IPS-20b (cell line): ENCODE results near the gene OSBPL6.

Source experiments
- H3K27ac ChIP-seq: one replicate; pipeline ENCODE4 v1.5.1; 2013; ENCODE audit warnings: low read length
- H3K27me3 ChIP-seq: 2 replicates; pipeline ENCODE4 v1.6.1; 2013; ENCODE audit warnings: mild to moderate bottlenecking, low read length, inconsistent platforms; ENCODE audit not compliant: insufficient read depth
- H3K36me3 ChIP-seq: 2 replicates; pipeline ENCODE4 v1.6.1; 2013; ENCODE audit warnings: low read depth, mild to moderate bottlenecking, inconsistent platforms, low read length, moderate library complexity; ENCODE audit not compliant: insufficient read depth
- H3K4me1 ChIP-seq: 2 replicates; pipeline ENCODE4 v1.6.1; 2013; ENCODE audit warnings: mild to moderate bottlenecking, control low read depth, inconsistent platforms, low read length, moderate library complexity; ENCODE audit not compliant: insufficient read depth
- H3K4me3 ChIP-seq: 2 replicates; pipeline ENCODE4 v1.5.1; 2013; ENCODE audit warnings: mild to moderate bottlenecking, low read length, inconsistent platforms
- H3K9ac ChIP-seq: 2 replicates; pipeline ENCODE4 v1.6.1; 2013; ENCODE audit warnings: low read depth, mild to moderate bottlenecking, inconsistent platforms, low read length, moderate library complexity
- H3K9me3 ChIP-seq: 2 replicates; pipeline ENCODE4 v1.6.1; 2013; ENCODE audit warnings: mild to moderate bottlenecking, low read depth, low read length, inconsistent platforms; ENCODE audit not compliant: insufficient read depth

The OSBPL6 gene

GRCh38 chr2:178367344-178367743, 173.0 kb downstream of the OSBPL6 start:
- Histone ChIP-seq H3K36me3 (no peaks in the 10 kb centered on the region), H3K4me3 (no peak overlapping the region), H3K9ac (no peak overlapping the region), H3K9me3 (no peaks in the 10 kb centered on the region), H3K4me1 (no peaks in the 10 kb centered on the region), H3K27ac (no peak overlapping the region), H3K27me3 (no peaks in the 10 kb centered on the region)

GRCh38 chr2:178374865-178375264, 180.6 kb downstream of the OSBPL6 start:
- no peaks in the 10 kb centered on the region for H3K27me3 ChIP-seq
- no peaks in the 10 kb centered on the region for H3K36me3 ChIP-seq
- H3K4me1 ChIP-seq: no peaks in the 10 kb centered on the region
- no peak overlapping the region for H3K27ac ChIP-seq
- no peak overlapping the region for H3K9ac ChIP-seq
- no peak overlapping the region for H3K4me3 ChIP-seq
- no peaks in the 10 kb centered on the region for H3K9me3 ChIP-seq

GRCh38 chr2:178377046-178377445, 182.7 kb downstream of the OSBPL6 start:
- Histone ChIP-seq H3K36me3 (no peaks in the 10 kb centered on the region), H3K27me3 (no peaks in the 10 kb centered on the region), H3K9ac (no peak overlapping the region), H3K9me3 (no peaks in the 10 kb centered on the region), H3K4me3 (no peak overlapping the region), H3K27ac (no peak overlapping the region), H3K4me1 (no peaks in the 10 kb centered on the region)

GRCh38 chr2:178379162-178380004, 185.1 kb downstream of the OSBPL6 start:
- Histone ChIP-seq H3K9ac (no peak overlapping the region), H3K4me1 (no peaks in the 10 kb centered on the region)

GRCh38 chr2:178380763-178381162, 186.5 kb downstream of the OSBPL6 start:
- no peak overlapping the region for H3K9ac ChIP-seq
- no peak overlapping the region for H3K27ac ChIP-seq
- H3K27me3 ChIP-seq: no peaks in the 10 kb centered on the region
- no peaks in the 10 kb centered on the region for H3K4me1 ChIP-seq
- no peak overlapping the region for H3K4me3 ChIP-seq
- H3K36me3 ChIP-seq: no peaks in the 10 kb centered on the region; the same call in 1 of the 2 replicates
- H3K9me3 ChIP-seq: no peaks in the 10 kb centered on the region

More at GRCh38 chr2:178379162-178380004, 185.1 kb downstream of the OSBPL6 start:
- H3K36me3 ChIP-seq: no peaks in the 10 kb centered on the region; the same call in 1 of the 2 replicates
- H3K9me3 ChIP-seq: no peaks in the 10 kb centered on the region
- H3K4me3 ChIP-seq: no peak overlapping the region
- no peaks in the 10 kb centered on the region for H3K27me3 ChIP-seq
- no peak overlapping the region for H3K27ac ChIP-seq

- no peaks in the 10 kb centered on the region for H3K4me1 ChIP-seq
- H3K9ac ChIP-seq: no peak overlapping the region
- H3K4me3 ChIP-seq: no peak overlapping the region
- H3K27ac ChIP-seq: no peak overlapping the region
- H3K36me3 ChIP-seq: no peaks in the 10 kb centered on the region; the same call in 1 of the 2 replicates
- no peaks in the 10 kb centered on the region for H3K9me3 ChIP-seq
- no peaks in the 10 kb centered on the region for H3K27me3 ChIP-seq
These were observed 189.4 kb downstream of the OSBPL6 start for GRCh38 chr2:178383718-178384117.

GRCh38 chr2:178385595-178386148, 191.4 kb downstream of the OSBPL6 start:
- H3K36me3 ChIP-seq: no peaks in the 10 kb centered on the region; the same call in 1 of the 2 replicates
- no peaks in the 10 kb centered on the region for H3K4me1 ChIP-seq
- no peaks in the 10 kb centered on the region for H3K9me3 ChIP-seq
- H3K9ac ChIP-seq: no peak overlapping the region
- H3K4me3 ChIP-seq: no peak overlapping the region
- no peak overlapping the region for H3K27ac ChIP-seq
- H3K27me3 ChIP-seq: no peaks in the 10 kb centered on the region

GRCh38 chr2:178386986-178387597, 192.8 kb downstream of the OSBPL6 start:
- Histone ChIP-seq H3K4me1 (no peaks in the 10 kb centered on the region), H3K9ac (no peak overlapping the region), H3K36me3 (no peaks in the 10 kb centered on the region; the same call in 1 of the 2 replicates), H3K27me3 (no peaks in the 10 kb centered on the region), H3K4me3 (no peak overlapping the region), H3K9me3 (no peaks in the 10 kb centered on the region), H3K27ac (no peak overlapping the region)

- Histone ChIP-seq H3K4me3 (no peak overlapping the region), H3K9ac (no peak overlapping the region), H3K9me3 (no peaks in the 10 kb centered on the region), H3K36me3 (no peaks in the 10 kb centered on the region; the same call in 1 of the 2 replicates), H3K27me3 (no peaks in the 10 kb centered on the region), H3K4me1 (no peaks in the 10 kb centered on the region), H3K27ac (no peak overlapping the region)
These were observed 194.0 kb downstream of the OSBPL6 start for GRCh38 chr2:178388287-178388686.

GRCh38 chr2:178391701-178392100, 197.4 kb downstream of the OSBPL6 start:
- Histone ChIP-seq H3K9ac (no peak overlapping the region), H3K27me3 (no peaks in the 10 kb centered on the region), H3K9me3 (no peaks in the 10 kb centered on the region), H3K4me1 (no peaks in the 10 kb centered on the region), H3K36me3 (no peaks in the 10 kb centered on the region), H3K4me3 (no peak overlapping the region), H3K27ac (no peak overlapping the region)

GRCh38 chr2:178392215-178392614, 197.9 kb downstream of the OSBPL6 start:
- no peak overlapping the region for H3K9ac ChIP-seq
- no peaks in the 10 kb centered on the region for H3K27me3 ChIP-seq
- no peaks in the 10 kb centered on the region for H3K9me3 ChIP-seq
- no peaks in the 10 kb centered on the region for H3K4me1 ChIP-seq
- no peak overlapping the region for H3K4me3 ChIP-seq
- H3K36me3 ChIP-seq: no peaks in the 10 kb centered on the region
- H3K27ac ChIP-seq: no peak overlapping the region

GRCh38 chr2:178394859-178395258, 200.5 kb downstream of the OSBPL6 start:
- Histone ChIP-seq H3K9ac (no peak overlapping the region), H3K4me1 (no peaks in the 10 kb centered on the region), H3K9me3 (no peaks in the 10 kb centered on the region), H3K27ac (no peak overlapping the region), H3K4me3 (no peak overlapping the region), H3K27me3 (no peaks in the 10 kb centered on the region), H3K36me3 (no peaks in the 10 kb centered on the region)
